Measurements from ENCODE around the gene DEFB113.

DNA sequence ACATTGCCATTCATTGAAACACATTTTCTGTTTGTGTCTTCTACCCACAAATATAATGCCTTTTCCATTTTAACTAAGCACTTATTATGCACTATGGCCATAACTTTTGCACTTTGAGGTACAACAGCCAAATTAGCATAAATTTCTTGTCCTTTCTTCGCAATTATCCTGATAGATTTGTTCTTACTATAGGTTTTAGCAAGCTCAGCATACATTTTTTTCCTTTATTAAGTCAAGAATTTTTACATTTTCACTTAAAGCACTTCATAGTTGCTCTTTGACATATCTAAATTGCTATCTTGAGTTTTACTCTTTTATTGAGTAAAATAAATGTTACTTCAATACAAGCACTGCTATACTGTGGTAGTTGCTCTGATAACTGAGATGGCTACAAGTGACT, 11.2 kb downstream of the DEFB113 start:
- TF ChIP-seq, protein P1, sequence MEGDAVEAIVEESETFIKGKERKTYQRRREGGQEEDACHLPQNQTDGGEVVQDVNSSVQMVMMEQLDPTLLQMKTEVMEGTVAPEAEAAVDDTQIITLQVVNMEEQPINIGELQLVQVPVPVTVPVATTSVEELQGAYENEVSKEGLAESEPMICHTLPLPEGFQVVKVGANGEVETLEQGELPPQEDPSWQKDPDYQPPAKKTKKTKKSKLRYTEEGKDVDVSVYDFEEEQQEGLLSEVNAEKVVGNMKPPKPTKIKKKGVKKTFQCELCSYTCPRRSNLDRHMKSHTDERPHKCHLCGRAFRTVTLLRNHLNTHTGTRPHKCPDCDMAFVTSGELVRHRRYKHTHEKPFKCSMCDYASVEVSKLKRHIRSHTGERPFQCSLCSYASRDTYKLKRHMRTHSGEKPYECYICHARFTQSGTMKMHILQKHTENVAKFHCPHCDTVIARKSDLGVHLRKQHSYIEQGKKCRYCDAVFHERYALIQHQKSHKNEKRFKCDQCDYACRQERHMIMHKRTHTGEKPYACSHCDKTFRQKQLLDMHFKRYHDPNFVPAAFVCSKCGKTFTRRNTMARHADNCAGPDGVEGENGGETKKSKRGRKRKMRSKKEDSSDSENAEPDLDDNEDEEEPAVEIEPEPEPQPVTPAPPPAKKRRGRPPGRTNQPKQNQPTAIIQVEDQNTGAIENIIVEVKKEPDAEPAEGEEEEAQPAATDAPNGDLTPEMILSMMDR (IDR thresholded peaks at IDR 0.05): no peak
- TF ChIP-seq EZH2 (IDR thresholded peaks at IDR 0.05; ENCODE audit: borderline replicate concordance, insufficient read depth, low read depth, low read length, poor library complexity, severe bottlenecking): no peak

Measured in B cell (primary cell).